Sigmoid colon (tissue), 4 donors: ENCODE data around the gene NOL9.

Experiments
- CTCF ChIP-seq, 4 experiments: fragments of 450-650 bp in 3 of 4; fragments of 200-600 bp in 1 of 4; IDR thresholded peaks; one replicate each; pipeline ENCODE4 v1.5.1; 2016 to 2019; ENCODE audit warnings: antibody characterized with exemption in 4 of 4, mild to moderate bottlenecking in 3 of 4, moderate library complexity in 2 of 4
- EP300 ChIP-seq, 4 donors: sonication (generic); formaldehyde crosslinking; IDR thresholded peaks; one replicate each; pipeline ENCODE4 v1.6.1; 2017; ENCODE audit warnings: antibody characterized with exemption in 4 of 4
- POLR2A ChIP-seq, 2 donors: fragments of 450-650 bp; IDR thresholded peaks; one replicate each; pipeline ENCODE4 v1.6.1; 2016; ENCODE audit warnings: antibody characterized with exemption in 2 of 2, mild to moderate bottlenecking in 2 of 2, moderate library complexity in 2 of 2
- POLR2AphosphoS5 ChIP-seq, 4 donors: sonication (generic); formaldehyde crosslinking; IDR thresholded peaks; one replicate each; pipeline ENCODE4 v1.6.1; 2017; ENCODE audit warnings: antibody characterized with exemption in 4 of 4

- TF ChIP-seq CTCF (IDR thresholded peaks at IDR 0.05) (no peak), POLR2AphosphoS5 (IDR thresholded peaks at IDR 0.05) (no peak), POLR2A (IDR thresholded peaks at IDR 0.05) (no peak), EP300 (IDR thresholded peaks at IDR 0.05) (no peak)
These were observed 15.8 kb upstream of the NOL9 start for GRCh38 chr1:6570100-6570499.
